ENCODE results near the gene RBP4.

- TF ChIP-seq POLR2AphosphoS5 (IDR thresholded peaks at IDR 0.05; ENCODE audit: low read depth, low read length) (no peak), POLR2A (IDR thresholded peaks at IDR 0.05; ENCODE audit: low read depth, low read length) (no peak), TAF1 (IDR thresholded peaks at IDR 0.05; ENCODE audit: borderline replicate concordance, low read depth, low read length) (no peak)
Measured at GRCh38 chr10:93589648-93590562, 11.1 kb downstream of the RBP4 start.

Data from GM12892 (cell line).